HG02973 (cell line): ENCODE measurements around the gene BCL2L1.

Experiments used
- ATAC-seq: cut with Tn5 transposase; IDR thresholded peaks from one replicate; pipeline ENCODE4 v1.9.1; 2021; ENCODE audit warnings: moderate library complexity; ENCODE audit not compliant: unreplicated experiment

Gene BCL2L1

GRCh38 chr20:31731321-31731717 lies 8.7 kb upstream of the BCL2L1 start:
- ATAC-seq = no peak

- peak; percentile 76 for ATAC-seq
Observed at GRCh38 chr20:31723319-31724078, 831 bp upstream of the BCL2L1 start.

- ATAC-seq = no peak
Observed at GRCh38 chr20:31723069-31723318, 326 bp upstream of the BCL2L1 start.

GRCh38 chr20:31721408-31722256 lies 1.0 kb downstream of the BCL2L1 start:
- no peak for ATAC-seq

- ATAC-seq = no peak
Observed at GRCh38 chr20:31720486-31721407, 1.9 kb downstream of the BCL2L1 start.

- no peak for ATAC-seq
Observed at GRCh38 chr20:31719644-31720485, 2.8 kb downstream of the BCL2L1 start.

GRCh38 chr20:31718952-31719643 lies 3.6 kb downstream of the BCL2L1 start:
- ATAC-seq = no peak

GRCh38 chr20:31717478-31718201 lies 5.0 kb downstream of the BCL2L1 start:
- peak; percentile 34 for ATAC-seq

GRCh38 chr20:31716818-31717477 lies 5.7 kb downstream of the BCL2L1 start:
- ATAC-seq = peak; percentile 1

- ATAC-seq = no peak
Observed at GRCh38 chr20:31716351-31716750, 6.3 kb downstream of the BCL2L1 start.

GRCh38 chr20:31715766-31716165 lies 6.9 kb downstream of the BCL2L1 start:
- no peak for ATAC-seq

- ATAC-seq = no peak
Observed at GRCh38 chr20:31713312-31714273, 9.1 kb downstream of the BCL2L1 start.

GRCh38 chr20:31712564-31713311 lies 9.9 kb downstream of the BCL2L1 start:
- ATAC-seq = no peak

- no peak for ATAC-seq
Observed at GRCh38 chr20:31712112-31712553, 10.5 kb downstream of the BCL2L1 start.

GRCh38 chr20:31711179-31712111 lies 11.2 kb downstream of the BCL2L1 start:
- no peak for ATAC-seq
